ENCODE data around the gene SHC3. TPM values are rescaled to one million over a fixed set of nuclear protein-coding genes. Genes with fewer than 3 reads are reported as not detected.
"Not testable (repeated sequence)": the region's sequence is repeated elsewhere in the genome, so short reads cannot be mapped to it uniquely, and the experiment has no call there.

SHC3 gene
- total and polyA plus RNA-seq, 2 donors (not counting 1 experiment from before 2014, with no cell fraction given), result 1.7 to 16.2 TPM

DNA sequence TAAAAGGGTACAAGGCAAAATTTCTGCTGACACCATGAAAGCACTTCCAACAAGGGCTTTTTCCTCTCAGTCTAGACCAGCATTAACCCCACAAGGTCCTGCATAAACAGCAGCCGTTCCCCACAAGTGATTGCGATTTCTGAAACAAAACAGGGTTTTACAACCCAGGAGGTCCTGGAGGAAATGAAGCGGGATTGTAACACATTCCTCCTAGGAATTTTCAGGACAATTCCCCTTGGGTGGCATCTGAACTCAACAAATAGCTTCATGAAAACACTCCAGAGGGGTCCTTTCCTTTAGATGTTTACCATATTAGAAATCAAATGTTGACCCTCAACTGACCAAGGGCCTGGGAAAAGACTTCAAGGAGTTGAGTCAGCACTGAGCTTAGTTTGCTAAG is 36.7 kb upstream of the SHC3 start:
- no peak overlapping the region for H3K9ac ChIP-seq (ENCODE audit: insufficient read depth, low read length)
- no peaks in the 10 kb centered on the region for H3K9me3 ChIP-seq (ENCODE audit: control insufficient read depth, insufficient read depth, low read depth, low read length)
- H4K20me1 ChIP-seq (ENCODE audit: control insufficient read depth, extremely low read depth, insufficient read depth, low read length), result no peaks in the 10 kb centered on the region
- no peaks in the 10 kb centered on the region for H3K27me3 ChIP-seq (ENCODE audit: control insufficient read depth, insufficient read depth, low read length)
- no peak overlapping the region for H2AFZ ChIP-seq (ENCODE audit: low read length)
- no peaks in the 10 kb centered on the region for H3K79me2 ChIP-seq (ENCODE audit: control insufficient read depth, insufficient read depth, low read length)
- no peak overlapping the region for H3K4me2 ChIP-seq (ENCODE audit: extremely low read depth, insufficient read depth, low read length)
- no peaks in the 10 kb centered on the region for H3K36me3 ChIP-seq (ENCODE audit: control insufficient read depth, insufficient read depth, low read length)
- no peaks in the 10 kb centered on the region for H3K4me1 ChIP-seq (ENCODE audit: control insufficient read depth, extremely low read depth, insufficient read depth, low read length)
- H3K4me3 ChIP-seq (replicated peaks in 1 of 4; ENCODE audit: control extremely low read depth in 1 of 4, insufficient read depth in 1 of 4, low read depth in 3 of 4, low read length in 4 of 4), result no peak overlapping the region
- TF ChIP-seq CTCF (conservative IDR thresholded peaks at IDR 0.05 in 1 of 2, IDR thresholded peaks at IDR 0.05 in 1 of 2; ENCODE audit: low read depth in 1 of 2, low read length in 2 of 2) (no peak), EZH2 (IDR thresholded peaks at IDR 0.05; ENCODE audit: low read length, missing control alignments) (no peak)
- DNase-seq (ENCODE audit: low read depth in 2 of 2), result no peak
- no peak overlapping the region for H3K27ac ChIP-seq (ENCODE audit: insufficient read depth, low read length)

GRCh38 chr9:89213396-89213880 is 34.8 kb upstream of the SHC3 start:
- no peaks in the 10 kb centered on the region for H3K27me3 ChIP-seq (ENCODE audit: control insufficient read depth, insufficient read depth, low read length)
- H3K4me3 ChIP-seq (replicated peaks in 1 of 4; ENCODE audit: control extremely low read depth in 1 of 4, insufficient read depth in 1 of 4, low read depth in 3 of 4, low read length in 4 of 4), result no peak overlapping the region
- no peaks in the 10 kb centered on the region for H4K20me1 ChIP-seq (ENCODE audit: control insufficient read depth, extremely low read depth, insufficient read depth, low read length)
- no peak for DNase-seq (ENCODE audit: low read depth in 2 of 2)
- H3K9me3 ChIP-seq (ENCODE audit: control insufficient read depth, insufficient read depth, low read depth, low read length), result no peaks in the 10 kb centered on the region
- TF ChIP-seq CTCF (conservative IDR thresholded peaks at IDR 0.05 in 1 of 2, IDR thresholded peaks at IDR 0.05 in 1 of 2; ENCODE audit: low read depth in 1 of 2, low read length in 2 of 2), result no peak
- H3K4me2 ChIP-seq (ENCODE audit: extremely low read depth, insufficient read depth, low read length), result no peak overlapping the region
- H3K36me3 ChIP-seq (ENCODE audit: control insufficient read depth, insufficient read depth, low read length), result no peaks in the 10 kb centered on the region
- H3K9ac ChIP-seq (ENCODE audit: insufficient read depth, low read length), result no peak overlapping the region
- H3K27ac ChIP-seq (ENCODE audit: insufficient read depth, low read length), result no peak overlapping the region
- H2AFZ ChIP-seq (ENCODE audit: low read length), result no peak overlapping the region
- H3K79me2 ChIP-seq (ENCODE audit: control insufficient read depth, insufficient read depth, low read length), result no peaks in the 10 kb centered on the region
- no peaks in the 10 kb centered on the region for H3K4me1 ChIP-seq (ENCODE audit: control insufficient read depth, extremely low read depth, insufficient read depth, low read length)

DNA sequence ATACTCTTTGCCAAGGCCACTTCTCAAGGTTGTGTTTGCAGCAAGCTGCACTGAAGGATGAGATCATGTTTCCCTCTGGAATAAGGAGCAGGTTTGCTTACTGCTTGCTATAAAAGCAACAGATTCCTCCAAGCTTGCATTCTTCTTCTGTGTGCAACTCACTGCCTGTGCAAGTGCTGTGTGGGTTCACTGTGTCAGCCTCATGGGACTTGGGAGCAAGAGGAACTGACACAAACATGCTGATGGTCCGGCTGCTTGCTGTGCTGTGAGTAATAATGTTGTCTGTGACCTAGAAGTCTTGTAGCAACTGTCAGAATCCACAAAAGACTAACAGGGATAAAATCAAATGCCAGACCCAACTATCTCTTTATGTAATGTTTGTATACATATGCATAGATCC is 33.6 kb upstream of the SHC3 start:
- H3K4me3 ChIP-seq (replicated peaks in 1 of 4; ENCODE audit: control extremely low read depth in 1 of 4, insufficient read depth in 1 of 4, low read depth in 3 of 4, low read length in 4 of 4), result no peak overlapping the region
- TF ChIP-seq EZH2 (IDR thresholded peaks at IDR 0.05; ENCODE audit: low read length, missing control alignments) (no peak), CTCF (conservative IDR thresholded peaks at IDR 0.05 in 1 of 2, IDR thresholded peaks at IDR 0.05 in 1 of 2; ENCODE audit: low read depth in 1 of 2, low read length in 2 of 2) (no peak)
- no peaks in the 10 kb centered on the region for H3K27me3 ChIP-seq (ENCODE audit: control insufficient read depth, insufficient read depth, low read length)
- H3K79me2 ChIP-seq (ENCODE audit: control insufficient read depth, insufficient read depth, low read length), result no peaks in the 10 kb centered on the region
- H3K9me3 ChIP-seq (ENCODE audit: control insufficient read depth, insufficient read depth, low read depth, low read length), result no peaks in the 10 kb centered on the region
- H3K9ac ChIP-seq (ENCODE audit: insufficient read depth, low read length), result no peak overlapping the region
- DNase-seq (ENCODE audit: low read depth in 2 of 2), result no peak
- H3K36me3 ChIP-seq (ENCODE audit: control insufficient read depth, insufficient read depth, low read length), result no peaks in the 10 kb centered on the region
- no peaks in the 10 kb centered on the region for H4K20me1 ChIP-seq (ENCODE audit: control insufficient read depth, extremely low read depth, insufficient read depth, low read length)
- no peak overlapping the region for H3K4me2 ChIP-seq (ENCODE audit: extremely low read depth, insufficient read depth, low read length)
- no peaks in the 10 kb centered on the region for H3K4me1 ChIP-seq (ENCODE audit: control insufficient read depth, extremely low read depth, insufficient read depth, low read length)
- H2AFZ ChIP-seq (ENCODE audit: low read length), result no peak overlapping the region
- H3K27ac ChIP-seq (ENCODE audit: insufficient read depth, low read length), result no peak overlapping the region

DNA sequence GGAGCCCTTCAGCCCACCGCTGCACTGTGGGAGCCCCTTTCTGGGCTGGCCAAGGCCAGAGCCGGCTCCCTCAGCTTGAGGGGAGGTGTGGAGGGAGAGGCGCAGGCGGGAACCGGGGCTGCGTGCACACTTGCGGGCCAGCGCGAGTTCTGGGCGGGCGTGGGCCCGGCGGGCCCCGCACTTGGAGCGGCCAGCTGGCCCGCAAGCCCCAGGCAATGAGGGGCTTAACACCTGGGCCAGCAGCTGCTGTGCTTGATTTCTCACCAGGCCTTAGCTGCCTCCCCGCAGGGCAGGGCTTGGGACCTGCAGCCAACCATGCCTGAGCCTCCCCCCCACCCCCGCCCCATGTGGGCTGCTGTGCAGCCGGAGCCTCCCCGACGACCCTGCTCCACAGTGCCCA is 30.7 kb upstream of the SHC3 start:
- H2AFZ ChIP-seq (ENCODE audit: low read length); H3K27me3 ChIP-seq (ENCODE audit: control insufficient read depth, insufficient read depth, low read length); H3K79me2 ChIP-seq (ENCODE audit: control insufficient read depth, insufficient read depth, low read length); H3K4me1 ChIP-seq (ENCODE audit: control insufficient read depth, extremely low read depth, insufficient read depth, low read length); H3K4me3 ChIP-seq (replicated peaks in 1 of 4; ENCODE audit: control extremely low read depth in 1 of 4, insufficient read depth in 1 of 4, low read depth in 3 of 4, low read length in 4 of 4); H3K4me2 ChIP-seq (ENCODE audit: extremely low read depth, insufficient read depth, low read length); H4K20me1 ChIP-seq (ENCODE audit: control insufficient read depth, extremely low read depth, insufficient read depth, low read length); H3K9ac ChIP-seq (ENCODE audit: insufficient read depth, low read length); H3K36me3 ChIP-seq (ENCODE audit: control insufficient read depth, insufficient read depth, low read length); H3K9me3 ChIP-seq (ENCODE audit: control insufficient read depth, insufficient read depth, low read depth, low read length); DNase-seq (ENCODE audit: low read depth in 2 of 2); H3K27ac ChIP-seq (ENCODE audit: insufficient read depth, low read length): not testable (repeated sequence)
